ENCODE data around the gene FXYD7.

FXYD7 gene

GRCh38 chr19:35108730-35109129 lies 34.3 kb upstream of the FXYD7 start:
- no peaks in the 10 kb centered on the region for H3K9me3 ChIP-seq (ENCODE audit: control insufficient read depth, low read length)
- no peak overlapping the region for H3K4me2 ChIP-seq (ENCODE audit: low read length)
- no peak for TF ChIP-seq CTCF (IDR thresholded peaks at IDR 0.05)
- no peaks in the 10 kb centered on the region for H3K79me2 ChIP-seq
- no peak overlapping the region for H2AFZ ChIP-seq
- H3K4me1 ChIP-seq, result no peaks in the 10 kb centered on the region
- H3K36me3 ChIP-seq (ENCODE audit: control insufficient read depth, insufficient read depth, low read length), result no peaks in the 10 kb centered on the region
- no peak overlapping the region for H3K27ac ChIP-seq
- H3K27me3 ChIP-seq (ENCODE audit: control insufficient read depth, insufficient read depth, low read length), result no peaks in the 10 kb centered on the region
- no peak overlapping the region for H3K9ac ChIP-seq
- no peak overlapping the region for H3K4me3 ChIP-seq (ENCODE audit: low read depth, low read length)

- no peak overlapping the region for H3K27ac ChIP-seq
- no peak overlapping the region for H3K9ac ChIP-seq
- H3K4me2 ChIP-seq (ENCODE audit: low read length), result no peak overlapping the region
- H3K9me3 ChIP-seq (ENCODE audit: control insufficient read depth, low read length), result no peaks in the 10 kb centered on the region
- H2AFZ ChIP-seq, result no peak overlapping the region
- H3K4me1 ChIP-seq, result no peaks in the 10 kb centered on the region
- TF ChIP-seq CTCF (IDR thresholded peaks at IDR 0.05), result no peak
- H3K79me2 ChIP-seq, result no peaks in the 10 kb centered on the region
- no peaks in the 10 kb centered on the region for H3K36me3 ChIP-seq (ENCODE audit: control insufficient read depth, insufficient read depth, low read length)
- H3K4me3 ChIP-seq (ENCODE audit: low read depth, low read length), result no peak overlapping the region
- no peaks in the 10 kb centered on the region for H3K27me3 ChIP-seq (ENCODE audit: control insufficient read depth, insufficient read depth, low read length)
Observed at GRCh38 chr19:35109395-35110112, 33.5 kb upstream of the FXYD7 start.

GRCh38 chr19:35110974-35111373 lies 32.1 kb upstream of the FXYD7 start:
- no peaks in the 10 kb centered on the region for H3K27me3 ChIP-seq (ENCODE audit: control insufficient read depth, insufficient read depth, low read length)
- H3K79me2 ChIP-seq, result no peaks in the 10 kb centered on the region
- H3K9ac ChIP-seq, result no peak overlapping the region
- no peak overlapping the region for H3K4me3 ChIP-seq (ENCODE audit: low read depth, low read length)
- H2AFZ ChIP-seq, result no peak overlapping the region
- no peaks in the 10 kb centered on the region for H3K36me3 ChIP-seq (ENCODE audit: control insufficient read depth, insufficient read depth, low read length)
- no peaks in the 10 kb centered on the region for H3K9me3 ChIP-seq (ENCODE audit: control insufficient read depth, low read length)
- no peaks in the 10 kb centered on the region for H3K4me1 ChIP-seq
- TF ChIP-seq CTCF (IDR thresholded peaks at IDR 0.05), result no peak
- H3K27ac ChIP-seq, result no peak overlapping the region
- no peak overlapping the region for H3K4me2 ChIP-seq (ENCODE audit: low read length)

DNA sequence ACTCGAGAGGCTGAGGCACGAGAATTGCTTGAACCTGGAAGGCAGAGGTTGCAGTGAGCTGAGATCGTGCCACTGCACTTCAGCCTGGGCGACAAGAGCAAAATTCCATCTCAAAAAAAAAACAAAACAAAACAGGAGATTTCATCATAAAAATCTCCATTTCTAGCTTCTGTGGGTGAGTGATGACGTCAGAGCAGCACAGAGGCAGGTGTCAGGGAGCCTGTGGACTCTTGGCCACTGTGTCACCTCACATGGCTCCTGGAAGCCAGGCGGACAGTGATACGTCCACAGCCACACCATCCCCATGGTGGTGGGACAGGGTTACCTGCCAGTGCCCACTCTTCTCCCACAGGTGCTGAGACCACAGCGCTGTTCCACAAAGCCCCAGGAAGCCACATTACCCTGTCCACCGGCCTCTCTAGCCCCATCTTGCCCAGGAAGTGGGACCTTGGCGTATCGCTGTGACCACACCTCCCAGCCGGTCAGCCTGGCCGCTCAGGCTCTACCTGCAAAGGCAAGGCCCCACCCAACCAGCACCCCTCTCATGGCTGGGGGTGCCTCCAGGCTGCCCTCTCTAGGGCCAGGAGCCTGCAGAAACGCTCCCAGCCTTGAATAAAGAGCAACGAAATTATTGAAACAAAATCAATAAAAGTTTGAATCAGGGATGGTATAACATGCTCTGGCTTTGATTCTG lies 29.9 kb upstream of the FXYD7 start:
- Histone ChIP-seq H3K79me2 (no peaks in the 10 kb centered on the region), H3K9ac (no peak overlapping the region), H3K9me3 (ENCODE audit: control insufficient read depth, low read length) (no peaks in the 10 kb centered on the region), H3K4me1 (no peaks in the 10 kb centered on the region), H3K27me3 (ENCODE audit: control insufficient read depth, insufficient read depth, low read length) (no peaks in the 10 kb centered on the region), H3K27ac (no peak overlapping the region), H3K4me3 (ENCODE audit: low read depth, low read length) (no peak overlapping the region), H2AFZ (no peak overlapping the region), H3K4me2 (ENCODE audit: low read length) (no peak overlapping the region), H3K36me3 (ENCODE audit: control insufficient read depth, insufficient read depth, low read length) (no peaks in the 10 kb centered on the region)
- no peak for TF ChIP-seq CTCF (IDR thresholded peaks at IDR 0.05)

All from parathyroid adenoma (tissue), 2 donors.